ENCODE data around the gene ISYNA1.

- TF ChIP-seq CTCF (IDR thresholded peaks at IDR 0.05) = no peak
- no peak for TF ChIP-seq POLR2A (IDR thresholded peaks at IDR 0.05)
Observed at GRCh38 chr19:18486746-18487145, 48.8 kb upstream of the ISYNA1 start.

Data from Peyer's patch (tissue), 4 donors.